Mesenchymal stem cell (in vitro differentiated cells and primary cell): ENCODE data around the gene TSPAN14.

ENCODE experiments used
- DNase-seq: peaks from one replicate; pipeline ENCODE4 v3.0.0-alpha.2; 2013
- H2AFZ ChIP-seq: one replicate; pipeline ENCODE4 v1.6.1; 2013; ENCODE audit warnings: low read depth, mild to moderate bottlenecking, control low read depth, inconsistent platforms, low read length, moderate library complexity
- H2AK5ac ChIP-seq: 2 replicates; pipeline ENCODE4 v1.6.1; 2013; ENCODE audit warnings: low read length, moderate library complexity, mild to moderate bottlenecking, inconsistent platforms; ENCODE audit not compliant: severe bottlenecking
- H2BK120ac ChIP-seq: one replicate; pipeline ENCODE4 v1.6.1; 2013; ENCODE audit warnings: low read depth, mild to moderate bottlenecking, inconsistent platforms, low read length, moderate library complexity
- H2BK12ac ChIP-seq, 2 experiments: one replicate each; pipeline ENCODE4 v1.6.1; 2013; ENCODE audit warnings: inconsistent platforms in 2 of 2, low read length in 2 of 2, mild to moderate bottlenecking in 2 of 2, moderate library complexity in 2 of 2, control low read depth in 1 of 2
- H2BK15ac ChIP-seq: one replicate; pipeline ENCODE4 v1.6.1; 2013; ENCODE audit warnings: mild to moderate bottlenecking, low read depth, inconsistent platforms; ENCODE audit not compliant: poor library complexity, severe bottlenecking
- H2BK5ac ChIP-seq: 2 replicates; pipeline ENCODE4 v1.6.1; 2013; ENCODE audit warnings: low read depth, mild to moderate bottlenecking, low read length, control low read depth, inconsistent platforms; ENCODE audit not compliant: poor library complexity, severe bottlenecking
- H3K14ac ChIP-seq, 2 experiments: one replicate each; pipeline ENCODE4 v1.6.1; 2013; ENCODE audit warnings: inconsistent platforms in 2 of 2, low read length in 2 of 2, control low read depth in 1 of 2, mild to moderate bottlenecking in 1 of 2, moderate library complexity in 1 of 2
- H3K18ac ChIP-seq, 2 experiments: one replicate each; pipeline ENCODE4 v1.6.1; 2013; ENCODE audit warnings: inconsistent platforms in 2 of 2, low read length in 2 of 2, control low read depth in 1 of 2, low read depth in 1 of 2, mild to moderate bottlenecking in 1 of 2
- H3K23ac ChIP-seq, 2 experiments: one replicate each; pipeline ENCODE4 v1.6.1; 2013; ENCODE audit warnings: inconsistent platforms in 2 of 2, low read length in 2 of 2, mild to moderate bottlenecking in 2 of 2, moderate library complexity in 2 of 2, control low read depth in 1 of 2
- H3K27ac ChIP-seq: 2 replicates; pipeline ENCODE4 v1.5.1; 2013; ENCODE audit warnings: mild to moderate bottlenecking, moderate library complexity, low read length, control low read depth, inconsistent platforms; ENCODE audit not compliant: poor library complexity, severe bottlenecking
- H3K27me3 ChIP-seq, 2 experiments: 2 replicates each; pipeline versions ENCODE4 v1.6.1 to v1.7.0; 2013; ENCODE audit warnings: low read length in 2 of 2, mild to moderate bottlenecking in 2 of 2, moderate library complexity in 2 of 2, control low read depth in 1 of 2, inconsistent platforms in 1 of 2; ENCODE audit not compliant: control insufficient read depth in 1 of 2, insufficient read depth in 1 of 2
- H3K36me3 ChIP-seq, 2 experiments: 2 replicates each; pipeline versions ENCODE4 v1.6.1 to v1.7.0; 2013; ENCODE audit warnings: low read length in 2 of 2, control low read depth in 1 of 2, inconsistent platforms in 1 of 2, low read depth in 1 of 2, mild to moderate bottlenecking in 1 of 2; ENCODE audit not compliant: insufficient read depth in 2 of 2, control insufficient read depth in 1 of 2
- H3K4ac ChIP-seq, 2 experiments: one replicate each; pipeline ENCODE4 v1.6.1; 2013; ENCODE audit warnings: inconsistent platforms in 2 of 2, low read length in 2 of 2, mild to moderate bottlenecking in 2 of 2, moderate library complexity in 2 of 2, control low read depth in 1 of 2, low read depth in 1 of 2
- H3K4me1 ChIP-seq: 2 replicates; pipeline ENCODE4 v1.6.1; 2013; ENCODE audit warnings: low read depth, low read length, control low read depth; ENCODE audit not compliant: control insufficient read depth, insufficient read depth
- H3K4me2 ChIP-seq: 2 replicates; pipeline ENCODE4 v1.6.1; 2013; ENCODE audit warnings: low read length, mild to moderate bottlenecking, inconsistent platforms; ENCODE audit not compliant: poor library complexity, severe bottlenecking
- H3K4me3 ChIP-seq, 2 experiments: 2 replicates each; pipeline versions ENCODE4 v1.5.1 to v1.7.0; 2013; ENCODE audit warnings: low read length in 2 of 2, mild to moderate bottlenecking in 2 of 2, control low read depth in 1 of 2, low read depth in 1 of 2; ENCODE audit not compliant: insufficient read depth in 1 of 2
- H3K79me1 ChIP-seq: replicated peaks from 2 replicates; pipeline ENCODE4 v1.6.1; 2013; ENCODE audit warnings: mild to moderate bottlenecking, control low read depth, low read length, inconsistent platforms; ENCODE audit not compliant: poor library complexity, severe bottlenecking
- H3K9ac ChIP-seq: 2 replicates; pipeline ENCODE4 v1.7.0; 2013; ENCODE audit warnings: mild to moderate bottlenecking, low read length, moderate library complexity
- H3K9me3 ChIP-seq: 2 replicates; pipeline ENCODE4 v1.7.0; 2013; ENCODE audit warnings: mild to moderate bottlenecking, low read length; ENCODE audit not compliant: control insufficient read depth
- H4K8ac ChIP-seq: one replicate; pipeline ENCODE4 v1.6.1; 2013; ENCODE audit warnings: inconsistent platforms, mild to moderate bottlenecking, low read length, moderate library complexity
- H4K91ac ChIP-seq: one replicate; pipeline ENCODE4 v1.6.1; 2013; ENCODE audit warnings: mild to moderate bottlenecking, low read length, inconsistent platforms
- WGBS: methylation state at CpG from one replicate; pipeline ENCODE4 v1.1.7; 2013; ENCODE audit warnings: mixed read lengths; 5-methylcytosine and 5-hydroxymethylcytosine counted together

TSPAN14 gene

GRCh38 chr10:80529604-80530003 lies 75.5 kb downstream of the TSPAN14 start:
- no peak overlapping the region for H3K23ac ChIP-seq
- H3K18ac ChIP-seq: no peak overlapping the region
- H3K27ac ChIP-seq: no peak overlapping the region
- H2AK5ac ChIP-seq: no peak overlapping the region
- H3K4me1 ChIP-seq: peaks cover 9% of the 10 kb centered on the region
- 82% methylated on average over 12 of the region's 12 CpGs for WGBS
- no peaks in the 10 kb centered on the region for H3K9me3 ChIP-seq
- H2BK12ac ChIP-seq: no peak overlapping the region
- peak overlapping the region in 1 of 2 experiments; percentile 88 for H3K4ac ChIP-seq
- H2BK120ac ChIP-seq: no peak overlapping the region
- no peak overlapping the region for H3K14ac ChIP-seq
- no peaks in the 10 kb centered on the region for H3K36me3 ChIP-seq
- H2BK15ac ChIP-seq: no peak overlapping the region
- no peak overlapping the region for H3K4me2 ChIP-seq
- no peak overlapping the region for H2AFZ ChIP-seq
- peak overlapping the region; percentile 31 for H4K8ac ChIP-seq
- no peak overlapping the region for H2BK5ac ChIP-seq
- no peaks in the 10 kb centered on the region for H3K79me1 ChIP-seq
- peak; percentile 53 for DNase-seq
- H3K27me3 ChIP-seq: no peaks in the 10 kb centered on the region
- no peak overlapping the region for H3K9ac ChIP-seq
- no peak overlapping the region for H3K4me3 ChIP-seq
- no peak overlapping the region for H4K91ac ChIP-seq

GRCh38 chr10:80530251-80530650 lies 76.1 kb downstream of the TSPAN14 start:
- Histone ChIP-seq H3K14ac (no peak overlapping the region), H3K9ac (no peak overlapping the region), H4K8ac (no peak overlapping the region), H3K23ac (no peak overlapping the region), H3K4me2 (no peak overlapping the region), H2AFZ (no peak overlapping the region), H3K27me3 (no peaks in the 10 kb centered on the region), H2AK5ac (no peak overlapping the region), H3K4me1 (peaks cover 9% of the 10 kb centered on the region), H3K18ac (peak overlapping the region in 1 of 2 experiments; percentile 11), H3K27ac (no peak overlapping the region), H3K79me1 (no peaks in the 10 kb centered on the region), H2BK12ac (no peak overlapping the region), H2BK120ac (no peak overlapping the region), H2BK15ac (no peak overlapping the region), H2BK5ac (no peak overlapping the region), H3K4ac (no peak overlapping the region), H3K9me3 (no peaks in the 10 kb centered on the region), H4K91ac (no peak overlapping the region), H3K36me3 (no peaks in the 10 kb centered on the region), H3K4me3 (no peak overlapping the region)
- DNase-seq: peak; percentile 47
- WGBS: 80% methylated on average over 2 of the region's 2 CpGs

GRCh38 chr10:80530816-80531215 lies 76.7 kb downstream of the TSPAN14 start:
- H2AK5ac ChIP-seq: no peak overlapping the region
- no peak overlapping the region for H2BK120ac ChIP-seq
- peaks cover 7% of the 10 kb centered on the region for H3K4me1 ChIP-seq
- WGBS: 96% methylated on average over 2 of the region's 2 CpGs
- no peaks in the 10 kb centered on the region for H3K27me3 ChIP-seq
- H3K4me2 ChIP-seq: no peak overlapping the region
- DNase-seq: no peak
- H3K79me1 ChIP-seq: no peaks in the 10 kb centered on the region
- H4K91ac ChIP-seq: no peak overlapping the region
- no peak overlapping the region for H3K23ac ChIP-seq
- H4K8ac ChIP-seq: no peak overlapping the region
- H3K18ac ChIP-seq: no peak overlapping the region
- no peak overlapping the region for H3K14ac ChIP-seq
- no peak overlapping the region for H2AFZ ChIP-seq
- no peak overlapping the region for H3K27ac ChIP-seq
- H2BK15ac ChIP-seq: no peak overlapping the region
- no peak overlapping the region for H2BK5ac ChIP-seq
- no peak overlapping the region for H3K4ac ChIP-seq
- H3K9me3 ChIP-seq: no peaks in the 10 kb centered on the region
- H3K9ac ChIP-seq: no peak overlapping the region
- H2BK12ac ChIP-seq: no peak overlapping the region
- H3K4me3 ChIP-seq: no peak overlapping the region
- H3K36me3 ChIP-seq: no peaks in the 10 kb centered on the region

- H3K9ac ChIP-seq: no peak overlapping the region
- WGBS: 100% methylated on average over 4 of the region's 4 CpGs
These were observed 78.5 kb downstream of the TSPAN14 start for GRCh38 chr10:80532571-80532970.

More at GRCh38 chr10:80532571-80532970, 78.5 kb downstream of the TSPAN14 start:
- H2AK5ac ChIP-seq: no peak overlapping the region
- no peak overlapping the region for H3K27ac ChIP-seq
- no peak overlapping the region for H2BK5ac ChIP-seq
- no peak for DNase-seq
- no peaks in the 10 kb centered on the region for H3K4me1 ChIP-seq
- H2BK15ac ChIP-seq: no peak overlapping the region
- no peak overlapping the region for H3K4me3 ChIP-seq
- no peak overlapping the region for H3K23ac ChIP-seq
- H2BK120ac ChIP-seq: no peak overlapping the region
- no peak overlapping the region for H3K14ac ChIP-seq
- H3K36me3 ChIP-seq: no peaks in the 10 kb centered on the region
- no peaks in the 10 kb centered on the region for H3K79me1 ChIP-seq
- H4K91ac ChIP-seq: peak overlapping the region; percentile 20
- H3K18ac ChIP-seq: no peak overlapping the region
- no peak overlapping the region for H2AFZ ChIP-seq
- no peak overlapping the region for H3K4me2 ChIP-seq
- no peaks in the 10 kb centered on the region for H3K9me3 ChIP-seq
- peaks cover 0 to 8% of the 10 kb centered on the region in 2 experiments for H3K27me3 ChIP-seq
- H3K4ac ChIP-seq: no peak overlapping the region
- H2BK12ac ChIP-seq: no peak overlapping the region
- H4K8ac ChIP-seq: no peak overlapping the region
